ENCODE results near the gene RNF157. TPM values are rescaled to one million over a fixed set of nuclear protein-coding genes. Genes with fewer than 3 reads are reported as not detected.

The RNF157 gene
- total and polyA plus RNA-seq, 9 of the 15 experiments (the other 6 are each of a cell fraction or from before 2014, with no cell fraction given), result 8.1 to 31.7 (median 20.8) TPM

GRCh38 chr17:76248013-76248782 lies 7.9 kb upstream of the RNF157 start:
- Histone ChIP-seq H3K9ac (ENCODE audit: insufficient read depth in 1 of 2, low read depth in 2 of 2, low read length in 2 of 2) (no peak overlapping the region), H3K36me3 (ENCODE audit: control insufficient read depth, insufficient read depth, low read length) (no peaks in the 10 kb centered on the region), H3K9me1 (ENCODE audit: control insufficient read depth, insufficient read depth, low read length) (no peaks in the 10 kb centered on the region), H3K4me1 (replicated peaks in 1 of 2; ENCODE audit: control insufficient read depth in 2 of 2, insufficient read depth in 2 of 2, low read length in 2 of 2) (peaks cover 14 to 18% of the 10 kb centered on the region in 2 experiments; a peak in 3 of 5 replicates), H2AFZ (ENCODE audit: low read depth, low read length) (0 out of 2 replicates have a peak overlapping the region, but pooled peaks have one; percentile 8), H3K4me3 (no peak overlapping the region), H3K9me3 (replicated peaks; ENCODE audit: control insufficient read depth, insufficient read depth, low read depth, low read length) (no peaks in the 10 kb centered on the region), H3K27me3 (ENCODE audit: control insufficient read depth in 2 of 2, insufficient read depth in 2 of 2, low read length in 2 of 2) (no peaks in the 10 kb centered on the region), H3K27ac (ENCODE audit: extremely low read depth, low read depth, low read length) (no peak overlapping the region), H3K79me2 (ENCODE audit: control insufficient read depth, insufficient read depth, low read length) (no peaks in the 10 kb centered on the region), H4K20me1 (replicated peaks; ENCODE audit: control insufficient read depth, insufficient read depth, low read length) (no peaks in the 10 kb centered on the region), H3K4me2 (ENCODE audit: insufficient read depth, low read length) (no peak overlapping the region)
- BruUV-seq (replicated peaks), result no TSS peak
- ATAC-seq (peak; percentile 15; the same call in 2 of the 3 replicates), DNase-seq (ENCODE audit: extremely low read depth in 1 of 4, low spot score in 3 of 4) (no peak), FAIRE-seq (no peak)
- intact Hi-C loops (cut with micrococcal nuclease), result no loop called here
- 33% methylated on average over 11 of the region's 11 CpGs for WGBS (ENCODE audit: insufficient coverage, low coverage, missing lambda C conversion rate)
- ChIA-PET CTCF (ENCODE audit: low intra/inter-chr PET ratio) (no interaction called here), POLR2A (interaction anchor here (0.6 to 17.8 kb wide), 9 partner anchors 7 to 512 kb away, joined by 3 to 227 read pairs (median 3); partner anchors contain the start of genes RNF157 and UBALD2)
- in situ Hi-C loops (cut with MboI), result no loop called here
- TF ChIP-seq EP400 (IDR thresholded peaks at IDR 0.05), result peak; percentile 33; the same call in 1 of the 2 replicates
- peak; percentile 46; the same call in 1 of the 2 replicates for TF ChIP-seq ATF4 (CRISPR knock-in tag; IDR thresholded peaks at IDR 0.05)
- TF ChIP-seq TAF9B (IDR thresholded peaks at IDR 0.05; ENCODE audit: partially characterized antibody), result no peak
- peak; percentile 16; the same call in 1 of the 2 replicates for TF ChIP-seq ZBTB33 (CRISPR knock-in tag; IDR thresholded peaks at IDR 0.05)
- TF ChIP-seq USF2 (CRISPR knock-in tag; IDR thresholded peaks at IDR 0.05), result no peak
- no peak for TF ChIP-seq FOS (IDR thresholded peaks at IDR 0.05; ENCODE audit: extremely low read depth, insufficient read length)
- no peak for TF ChIP-seq POLR3A (IDR thresholded peaks at IDR 0.05; ENCODE audit: borderline replicate concordance, extremely low read depth, insufficient read depth, insufficient read length)
- TF ChIP-seq NONO (IDR thresholded peaks at IDR 0.05; ENCODE audit: low read depth in 2 of 2, low read length in 1 of 2), result no peak
- peak; percentile 87 for TF ChIP-seq ATF7 (IDR thresholded peaks at IDR 0.05)
- TF ChIP-seq ATF3 (IDR thresholded peaks at IDR 0.05), result peak; percentile 98
- TF ChIP-seq ATF3 (CRISPR knock-in tag; conservative IDR thresholded peaks at IDR 0.05), result 0 out of 2 replicates have a peak, but pooled peaks have one; percentile 27
- no peak for TF ChIP-seq E2F1 (CRISPR knock-in tag; IDR thresholded peaks at IDR 0.05)
- TF ChIP-seq MAZ (CRISPR knock-in tag; conservative IDR thresholded peaks at IDR 0.05 in 1 of 2, IDR thresholded peaks at IDR 0.05 in 1 of 2), result no peak
- no peak for TF ChIP-seq ASH1L (IDR thresholded peaks at IDR 0.05; ENCODE audit: borderline replicate concordance, low read depth, partially characterized antibody)
- no peak for TF ChIP-seq ZNF717 (CRISPR knock-in tag; IDR thresholded peaks at IDR 0.05)
